GM12864 (cell line): ENCODE data around the gene LIN7C.

ENCODE experiments used
- DNase-seq: peaks from one replicate; pipeline ENCODE4 v3.0.0-alpha.2; 2011; ENCODE audit warnings: low read depth
- H3K4me3 ChIP-seq: 2 replicates; pipeline ENCODE4 v1.5.1; 2011; ENCODE audit warnings: mild to moderate bottlenecking, low read depth, low read length, control low read depth
- CTCF ChIP-seq: IDR thresholded peaks from 2 replicates; pipeline ENCODE4 v1.5.1; 2011; ENCODE audit warnings: low read depth, mild to moderate bottlenecking, moderate library complexity, low read length, control low read depth, inconsistent platforms; ENCODE audit errors: missing control alignments

The LIN7C gene

GRCh38 chr11:27466363-27466762, 40.2 kb downstream of the LIN7C start:
- TF ChIP-seq CTCF: no peak
- no peak overlapping the region for H3K4me3 ChIP-seq
- no peak for DNase-seq

DNA sequence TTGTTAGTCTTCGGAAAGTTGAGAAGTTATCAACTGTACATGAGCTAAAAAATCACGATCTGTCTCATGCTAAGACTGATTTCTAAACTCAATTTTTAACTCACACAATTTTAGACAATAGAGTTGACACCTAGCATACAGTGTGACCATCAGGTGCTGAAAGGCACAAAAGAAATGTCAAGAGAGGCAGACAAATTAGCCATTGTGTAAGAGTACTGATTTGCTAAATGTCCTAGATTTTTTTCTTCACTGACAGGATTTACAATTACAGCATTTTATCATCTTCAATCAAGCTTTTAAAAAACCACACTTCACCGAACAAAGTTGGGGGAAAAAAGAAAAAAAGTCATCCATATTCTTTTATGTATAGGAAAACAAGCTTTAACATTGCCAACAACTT, 40.9 kb downstream of the LIN7C start:
- H3K4me3 ChIP-seq: no peak overlapping the region
- no peak for TF ChIP-seq CTCF
- no peak for DNase-seq

GRCh38 chr11:27464909-27465308, 41.7 kb downstream of the LIN7C start:
- no peak for DNase-seq
- H3K4me3 ChIP-seq: no peak overlapping the region
- no peak for TF ChIP-seq CTCF

- TF ChIP-seq CTCF: no peak
- no peak for DNase-seq
- no peak overlapping the region for H3K4me3 ChIP-seq
These were observed 42.3 kb downstream of the LIN7C start for GRCh38 chr11:27464289-27464696.

DNA sequence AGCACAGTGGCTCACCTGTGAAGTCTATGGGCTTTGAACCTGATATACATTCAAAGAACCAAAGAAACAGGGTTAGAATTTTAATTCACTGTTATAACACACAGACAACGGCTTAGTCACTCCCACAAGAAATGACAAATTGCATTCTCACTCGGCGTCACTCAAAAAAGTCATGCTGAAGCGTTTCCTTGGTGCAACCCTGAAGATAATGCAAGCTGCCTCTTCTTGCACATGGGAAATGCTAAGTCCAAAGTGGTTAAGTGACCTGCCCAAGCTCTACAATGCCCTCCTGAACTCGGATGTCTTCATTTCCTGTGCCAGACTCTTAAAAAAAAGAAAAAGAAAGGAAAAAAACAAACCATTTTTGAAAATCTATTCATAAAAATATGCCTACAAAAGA, 44.0 kb downstream of the LIN7C start:
- DNase-seq: no peak
- H3K4me3 ChIP-seq: no peak overlapping the region
- TF ChIP-seq CTCF: no peak

DNA sequence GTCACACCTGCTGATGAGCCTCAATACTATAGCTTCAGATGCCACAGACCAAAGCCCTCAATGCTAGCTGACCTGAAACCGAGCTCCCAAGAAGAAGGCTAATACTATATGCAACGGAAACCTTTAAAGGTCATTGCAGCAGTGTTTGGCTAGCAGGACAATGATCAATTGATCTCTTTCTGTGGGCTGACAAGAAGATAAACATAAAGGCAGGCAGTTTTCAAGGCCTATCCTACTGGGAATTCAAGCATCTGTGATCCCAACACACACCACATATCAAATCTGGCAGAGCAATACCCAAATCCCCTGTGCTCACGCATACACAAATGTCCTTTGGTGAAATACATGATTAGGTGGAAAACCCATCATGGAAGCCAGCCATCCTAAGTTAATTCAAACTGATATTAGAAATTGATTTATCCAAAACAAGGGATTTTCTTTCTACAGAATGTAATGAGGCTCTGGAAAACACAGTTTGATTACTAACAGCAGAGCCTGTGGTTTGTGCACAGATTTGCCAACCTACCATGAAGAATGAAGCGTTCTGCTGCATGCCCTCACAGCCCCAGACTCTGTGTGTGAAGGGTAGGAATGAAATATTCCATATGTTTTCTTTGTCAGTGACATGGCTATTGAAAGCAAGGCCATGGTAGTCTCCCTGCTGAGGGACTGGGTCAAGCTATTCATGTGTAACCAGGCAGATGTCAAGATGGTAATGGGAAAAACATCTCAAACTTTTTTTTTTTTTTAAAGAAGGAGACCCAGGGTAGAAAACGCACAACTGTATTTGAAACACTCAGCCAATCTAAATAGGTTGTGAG, 46.2 kb downstream of the LIN7C start:
- no peak for TF ChIP-seq CTCF
- DNase-seq: no peak
- no peak overlapping the region for H3K4me3 ChIP-seq

DNA sequence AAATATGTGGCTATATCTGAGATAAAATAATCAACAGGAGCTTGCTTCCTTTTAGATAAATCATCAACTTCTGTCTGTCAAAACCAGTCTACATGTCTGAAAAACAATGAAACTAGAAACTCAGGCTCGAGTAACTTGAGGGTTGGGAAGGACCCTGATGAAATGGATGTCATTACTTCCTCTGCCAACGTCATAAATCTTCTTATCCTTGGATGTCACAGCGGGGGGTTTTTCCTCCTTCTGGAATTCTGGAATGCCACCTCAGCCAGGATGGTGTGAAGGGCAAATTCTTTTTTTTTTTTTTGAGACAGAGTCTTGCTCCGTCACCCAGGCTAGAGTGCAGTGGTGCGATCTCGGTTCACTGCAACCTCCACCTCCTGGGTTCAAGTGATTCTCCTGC, 47.4 kb downstream of the LIN7C start:
- no peak for TF ChIP-seq CTCF
- DNase-seq: no peak
- no peak overlapping the region for H3K4me3 ChIP-seq
